ENCODE data around the gene ENDOV. TPM values are rescaled to one million over a fixed set of nuclear protein-coding genes. Genes with fewer than 3 reads are reported as not detected.
A peak's percentile ranks its signal among the peaks of the same experiment; 100 is the strongest.

ENDOV gene
- total and polyA plus RNA-seq, 2 of the 13 experiments (the other 11 are each of a cell fraction or from before 2014, with no cell fraction given) = 15.1 to 17.1 TPM

- peak; percentile 98 for TF ChIP-seq ASH2L (IDR thresholded peaks at IDR 0.05; ENCODE audit: insufficient read length, low read depth, low read length)
- TF ChIP-seq MED1 (CRISPR knock-in tag; IDR thresholded peaks at IDR 0.05) = peak; percentile 53; the same call in 1 of the 2 replicates
- TF ChIP-seq ZFP1 (CRISPR knock-in tag; IDR thresholded peaks at IDR 0.05) = peak; percentile 59; the same call in 1 of the 2 replicates
- no peak; the same call in 1 of the 2 replicates for TF ChIP-seq ZNF597 (CRISPR knock-in tag; IDR thresholded peaks at IDR 0.05)
- peak; percentile 80; the same call in 1 of the 2 replicates for TF ChIP-seq ZNF431 (CRISPR knock-in tag; IDR thresholded peaks at IDR 0.05; ENCODE audit: borderline replicate concordance, low read depth)
- peak; percentile 99 for TF ChIP-seq TARDBP (CRISPR knock-in tag; IDR thresholded peaks at IDR 0.05)
- no peak for TF ChIP-seq TBP (CRISPR knock-in tag; IDR thresholded peaks at IDR 0.05)
- no peak for TF ChIP-seq ZFP36L1 (CRISPR knock-in tag; IDR thresholded peaks at IDR 0.05)
- TF ChIP-seq ZNF180 (CRISPR knock-in tag; IDR thresholded peaks at IDR 0.05; ENCODE audit: borderline replicate concordance, low read depth) = no peak
- peak; percentile 95 for TF ChIP-seq KMT2B (CRISPR knock-in tag; IDR thresholded peaks at IDR 0.05)
- no peak for TF ChIP-seq PRPF4 (IDR thresholded peaks at IDR 0.05; ENCODE audit: low read depth, low read length, poor library complexity, severe bottlenecking)
- peak; percentile 96 for TF ChIP-seq SRSF1 (optimal IDR thresholded peaks at IDR 0.05; ENCODE audit: low read depth, low read length)
- no peak for TF ChIP-seq PRMT3 (CRISPR knock-in tag; IDR thresholded peaks at IDR 0.05; ENCODE audit: borderline replicate concordance, low read depth)
- peak; percentile 90; the same call in 1 of the 2 replicates for TF ChIP-seq ZNF546 (CRISPR knock-in tag; conservative IDR thresholded peaks at IDR 0.05)
- no peak; the same call in 1 of the 2 replicates for TF ChIP-seq ZNF720 (CRISPR knock-in tag; IDR thresholded peaks at IDR 0.05)
- TF ChIP-seq ZBTB7B (CRISPR knock-in tag; IDR thresholded peaks at IDR 0.05) = peak; percentile 52
- TF ChIP-seq ATF1 (CRISPR knock-in tag; IDR thresholded peaks at IDR 0.05) = peak; percentile 96
- peak; percentile 64; the same call in 1 of the 2 replicates for TF ChIP-seq MYC (CRISPR knock-in tag; IDR thresholded peaks at IDR 0.05; ENCODE audit: borderline replicate concordance)
- no peak for TF ChIP-seq ZNF75D (CRISPR knock-in tag; IDR thresholded peaks at IDR 0.05; ENCODE audit: borderline replicate concordance)
- no peak; the same call in 1 of the 2 replicates for TF ChIP-seq TERF1 (CRISPR knock-in tag; IDR thresholded peaks at IDR 0.05)
- TF ChIP-seq SIN3A (IDR thresholded peaks at IDR 0.05; ENCODE audit: borderline replicate concordance, low read depth, low read length) = peak; percentile 93
- TF ChIP-seq NFYB (CRISPR knock-in tag; IDR thresholded peaks at IDR 0.05) = peak; percentile 12; the same call in 1 of the 2 replicates
- peak; percentile 71 for TF ChIP-seq SP5 (CRISPR knock-in tag; IDR thresholded peaks at IDR 0.05; ENCODE audit: borderline replicate concordance, low read depth)
- peak; percentile 91 for TF ChIP-seq ZFP90 (CRISPR knock-in tag; IDR thresholded peaks at IDR 0.05; ENCODE audit: borderline replicate concordance)
- no peak for TF ChIP-seq TCF12 (IDR thresholded peaks at IDR 0.05)
- TF ChIP-seq TCF12 (CRISPR knock-in tag; IDR thresholded peaks at IDR 0.05) = peak; percentile 44
- no peak for TF ChIP-seq MBNL3 (CRISPR knock-in tag; conservative IDR thresholded peaks at IDR 0.05)
- peak; percentile 57; the same call in 1 of the 2 replicates for TF ChIP-seq ZNF567 (CRISPR knock-in tag; IDR thresholded peaks at IDR 0.05; ENCODE audit: borderline replicate concordance)
- TF ChIP-seq MTF2 (CRISPR knock-in tag; IDR thresholded peaks at IDR 0.05; ENCODE audit: borderline replicate concordance) = peak; percentile 57
- no peak for TF ChIP-seq SP140L (CRISPR knock-in tag; IDR thresholded peaks at IDR 0.05; ENCODE audit: borderline replicate concordance)
These were observed at the start of gene ENDOV (continued) for GRCh38 chr17:80414803-80415625.
